GM19238 (cell line): ENCODE results near the gene JPT1.
"Not testable (repeated sequence)": the region's sequence is repeated elsewhere in the genome, so short reads cannot be mapped to it uniquely, and the experiment has no call there.

Experiments
- DNase-seq: peaks from one replicate; pipeline ENCODE4 v3.0.0; 2011; ENCODE audit warnings: low spot score; ENCODE audit not compliant: insufficient read length

JPT1 gene

GRCh38 chr17:75130632-75131277 is 23.6 kb downstream of the JPT1 start:
- no peak for DNase-seq

GRCh38 chr17:75130059-75130631 is 24.2 kb downstream of the JPT1 start:
- no peak for DNase-seq

DNA sequence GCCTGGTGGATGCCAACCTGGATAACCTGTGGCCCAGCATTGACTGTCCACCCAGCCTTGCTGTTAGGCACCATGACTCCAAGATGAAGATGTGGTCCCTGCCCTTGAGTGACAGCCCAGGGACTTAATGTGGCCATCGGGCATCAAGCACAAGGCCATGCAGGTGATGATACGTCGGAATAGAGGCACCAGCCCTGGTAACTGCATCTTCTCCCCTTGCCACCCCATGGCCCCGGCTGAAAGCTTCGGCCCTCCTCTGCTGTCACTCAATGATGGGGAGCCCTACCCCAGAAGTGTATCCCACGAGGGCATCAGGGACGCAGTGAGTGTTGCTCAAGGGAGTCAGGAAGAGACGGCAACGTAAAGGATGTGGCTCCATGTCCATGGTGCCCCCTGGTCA is 24.7 kb downstream of the JPT1 start:
- DNase-seq = no peak

DNA sequence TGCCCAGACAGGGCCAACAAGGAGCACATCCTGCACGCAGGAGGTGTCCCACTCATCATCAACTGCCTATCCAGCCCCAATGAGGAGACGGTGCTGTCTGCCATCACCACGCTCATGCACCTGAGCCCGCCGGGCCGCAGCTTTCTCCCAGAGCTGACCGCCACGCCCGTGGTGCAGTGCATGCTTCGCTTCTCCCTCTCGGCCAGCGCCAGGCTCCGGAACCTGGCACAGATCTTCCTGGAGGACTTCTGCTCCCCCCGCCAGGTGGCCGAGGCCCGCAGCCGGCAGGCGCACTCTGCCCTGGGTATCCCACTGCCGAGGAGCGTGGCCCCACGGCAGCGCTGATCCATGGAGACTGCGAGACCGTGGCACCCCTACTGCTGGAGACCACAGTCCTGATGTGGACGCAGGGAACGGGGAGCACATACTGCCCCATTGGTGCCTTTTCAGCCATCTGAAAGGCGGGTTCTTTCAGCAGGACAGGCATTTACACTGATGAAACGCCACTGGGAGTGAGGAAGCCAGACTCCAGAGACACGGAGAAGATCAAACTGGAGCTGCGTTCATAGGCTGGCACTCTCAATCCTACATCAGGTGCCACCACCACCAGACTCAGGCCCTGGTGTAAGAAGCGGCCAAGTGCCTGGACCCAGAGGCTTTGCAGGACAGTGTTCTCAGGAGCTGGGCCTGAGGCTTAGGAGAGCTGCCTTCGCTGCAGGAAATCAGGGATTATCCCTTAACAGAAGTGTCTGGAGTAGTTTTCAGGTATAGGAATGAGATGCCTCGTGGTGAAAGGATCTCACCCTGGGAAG is 25.4 kb downstream of the JPT1 start:
- DNase-seq = no peak

DNA sequence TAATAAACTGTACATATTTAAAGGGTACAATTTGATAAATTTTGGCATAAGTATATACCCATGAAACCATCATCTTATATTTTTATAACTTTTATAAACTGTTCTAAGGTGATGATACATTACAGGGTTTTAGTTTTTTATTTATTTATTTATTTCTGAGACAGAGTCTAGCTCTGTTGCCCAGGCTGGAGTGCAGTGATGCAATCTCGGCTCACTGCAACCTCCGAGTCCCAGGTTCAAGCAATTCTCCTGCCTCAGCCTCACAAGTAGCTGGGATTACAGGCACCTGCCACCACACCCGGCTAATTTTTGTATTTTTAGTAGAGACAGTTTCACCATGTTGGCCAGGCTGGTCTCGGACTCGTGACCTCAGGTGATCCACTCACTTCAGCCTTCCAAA is 26.4 kb downstream of the JPT1 start:
- DNase-seq = not testable (repeated sequence)

DNA sequence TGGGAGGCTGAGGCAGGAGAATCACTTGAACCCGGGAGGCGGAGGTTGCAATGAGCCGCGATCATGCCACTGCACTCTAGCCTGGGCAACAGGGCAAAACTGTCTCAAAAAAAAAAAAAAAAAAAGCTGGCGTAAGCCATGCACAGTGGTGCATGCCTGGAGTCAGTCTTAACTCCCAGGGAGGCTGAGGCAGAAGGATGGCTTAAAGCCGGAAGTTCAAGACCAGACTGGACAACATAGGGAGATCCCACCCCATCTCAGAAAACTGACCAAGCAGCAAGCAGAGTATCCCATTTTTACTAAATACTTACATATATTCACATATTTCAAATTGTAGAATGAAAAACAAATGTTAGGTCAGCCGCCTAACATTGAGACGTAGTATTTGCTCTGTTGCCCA is 27.4 kb downstream of the JPT1 start:
- DNase-seq = no peak

GRCh38 chr17:75125984-75126383 is 28.3 kb downstream of the JPT1 start:
- no peak for DNase-seq

- DNase-seq = no peak
Observed at GRCh38 chr17:75124819-75125162, 29.5 kb downstream of the JPT1 start.

DNA sequence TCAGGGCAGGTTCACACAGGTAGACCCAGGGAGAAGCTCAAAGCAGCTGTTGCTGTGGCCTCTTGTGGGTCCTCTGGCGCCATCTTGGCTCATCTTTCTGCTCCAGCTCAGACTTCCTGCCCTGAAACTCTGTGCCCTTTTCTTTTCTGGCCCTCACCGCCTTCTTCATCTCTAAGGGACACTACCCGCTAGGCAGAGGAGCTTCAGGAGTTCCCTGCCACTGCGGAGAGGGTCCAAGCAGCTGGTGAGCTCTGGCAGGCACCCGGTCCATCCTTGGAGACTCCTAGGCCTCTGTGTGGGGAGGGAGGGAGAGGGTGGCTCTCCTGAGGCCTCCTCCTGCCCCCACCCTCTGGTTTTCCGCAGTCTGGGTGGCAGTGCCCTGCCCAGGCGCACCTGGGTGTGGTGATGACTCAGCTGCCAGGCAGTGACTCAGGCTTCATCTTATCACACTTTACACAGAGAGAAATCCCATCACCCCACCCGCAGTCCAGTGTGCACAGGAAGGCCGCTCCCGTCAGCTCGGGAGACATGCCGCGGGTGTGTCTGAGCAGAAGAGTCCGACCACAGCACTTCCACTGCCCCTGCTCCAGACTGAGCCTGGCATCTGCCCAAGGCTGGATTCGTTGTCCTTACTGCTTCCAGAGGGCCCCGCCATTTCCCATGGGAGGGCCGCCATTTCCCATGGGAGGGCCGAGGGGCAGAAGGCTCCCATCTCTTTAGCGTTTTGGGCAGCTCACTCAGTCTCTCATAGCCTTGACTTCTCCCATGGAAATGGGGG is 30.1 kb downstream of the JPT1 start:
- DNase-seq = no peak

GRCh38 chr17:75118307-75118706 is 36.0 kb downstream of the JPT1 start:
- no peak for DNase-seq

GRCh38 chr17:75116737-75117136 is 37.6 kb downstream of the JPT1 start:
- no peak for DNase-seq

GRCh38 chr17:75115555-75115954 is 38.8 kb downstream of the JPT1 start:
- DNase-seq = no peak

DNA sequence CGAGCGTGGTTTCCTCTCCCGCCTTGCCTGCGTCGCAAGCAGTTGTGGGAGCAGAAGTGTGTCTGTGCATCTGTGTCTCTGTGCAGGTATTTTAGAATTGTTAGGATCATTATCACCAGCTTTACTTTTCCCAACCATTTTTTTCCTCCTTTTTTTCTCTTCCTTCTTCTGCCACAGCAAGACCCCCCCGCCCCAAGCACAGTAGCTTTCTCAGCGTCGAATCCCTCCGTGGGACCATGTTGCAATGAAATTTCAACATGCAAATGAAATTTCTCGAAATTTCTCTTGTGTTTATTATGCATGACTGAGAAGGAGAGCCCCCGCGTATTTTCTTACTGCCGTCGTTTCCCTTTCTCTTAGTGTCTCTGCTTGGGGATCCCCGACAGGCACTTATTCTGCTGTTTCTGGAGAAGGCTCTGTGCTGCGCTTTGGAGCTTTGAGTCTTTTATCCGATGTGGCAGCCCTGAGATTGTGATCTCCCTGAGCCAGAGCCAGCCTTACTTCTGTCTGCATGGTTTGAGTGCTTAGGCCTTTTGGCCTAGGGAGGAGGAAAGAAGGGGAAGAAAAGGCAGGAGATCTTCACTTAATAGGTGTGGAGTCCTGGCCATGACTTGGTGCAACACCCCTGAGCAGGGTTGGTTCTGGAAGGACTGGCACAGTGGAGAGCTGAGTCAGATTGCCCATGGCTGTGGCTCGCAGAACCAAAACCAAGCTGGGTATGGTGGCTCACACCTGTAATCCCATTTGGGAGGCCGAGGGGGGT is 39.6 kb downstream of the JPT1 start:
- peak; percentile 39 for DNase-seq

- peak; percentile 83 for DNase-seq
Observed at GRCh38 chr17:75113798-75114551, 40.3 kb downstream of the JPT1 start.

- no peak for DNase-seq
Observed at GRCh38 chr17:75111777-75112335, 42.5 kb downstream of the JPT1 start.

GRCh38 chr17:75110234-75110937 is 43.9 kb downstream of the JPT1 start:
- DNase-seq = no peak

DNA sequence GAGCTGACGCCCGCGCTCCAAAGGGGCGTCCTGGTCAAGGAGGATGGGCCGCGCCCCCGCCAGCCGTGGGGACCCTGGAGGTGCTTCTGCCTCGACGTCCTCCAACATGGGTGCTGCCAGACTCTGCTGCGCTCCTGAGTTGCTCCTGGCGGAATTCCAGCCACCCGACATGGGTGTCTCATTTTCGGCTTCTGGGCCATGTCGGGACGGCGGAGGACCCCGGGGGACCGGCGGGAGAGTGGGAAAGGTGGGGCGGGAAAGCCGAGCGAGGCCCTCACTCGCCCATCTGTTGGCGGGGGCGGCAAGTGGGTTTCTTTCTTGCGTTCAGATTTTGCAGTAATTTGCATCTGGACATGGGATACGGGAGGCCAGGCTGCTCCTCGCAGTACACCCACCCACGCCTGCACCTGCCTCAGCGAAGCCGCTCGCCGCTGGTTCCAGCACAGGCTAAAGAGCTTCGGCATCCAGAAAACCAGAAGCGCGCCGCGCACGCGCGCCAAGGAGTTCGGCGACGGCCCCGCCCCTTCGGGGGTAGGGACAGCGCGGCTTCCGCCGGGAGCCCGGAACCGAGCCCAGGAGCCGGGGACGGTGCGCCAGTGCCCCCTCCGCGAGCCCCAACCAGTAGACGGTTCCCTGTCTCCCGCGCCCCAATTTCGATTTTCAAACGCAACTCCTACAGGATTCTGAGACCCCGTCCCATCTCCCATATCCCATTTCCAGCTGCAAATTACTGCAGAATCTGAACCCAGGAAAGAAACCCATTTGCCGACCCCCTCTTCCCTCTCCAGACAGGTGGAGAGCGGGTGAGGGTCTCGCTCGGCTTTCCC is 44.7 kb downstream of the JPT1 start, which contains the start of gene ARMC7:
ARMC7 (plus strand) TSS at position 563 of the 827 bp plus-strand sequence. CDS start 320 bp downstream, outside the sequence.
- DNase-seq = peak; percentile 95

DNA sequence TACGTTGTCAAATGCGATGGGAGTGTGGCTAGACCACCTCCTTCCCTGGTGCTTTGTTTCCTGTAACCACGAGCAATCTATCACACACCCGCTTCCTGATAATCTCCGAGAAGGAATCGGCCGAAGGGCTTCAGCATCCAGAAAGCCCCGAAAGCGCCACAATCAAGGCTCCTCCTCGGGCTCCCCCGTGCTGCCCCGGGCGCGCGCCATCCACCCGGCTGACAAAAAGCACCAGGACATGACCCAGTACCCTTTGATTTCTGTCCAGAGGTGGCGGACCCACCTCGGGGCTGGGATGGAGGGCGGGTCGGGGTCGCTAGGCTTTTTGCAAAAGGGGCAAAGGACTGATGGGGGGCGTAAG is 45.3 kb downstream of the JPT1 start:
- no peak for DNase-seq

- no peak for DNase-seq
Observed at GRCh38 chr17:75108193-75108592, 46.1 kb downstream of the JPT1 start.
